ENCODE measurements around the gene NELL1. TPM values are rescaled to one million over a fixed set of nuclear protein-coding genes. Genes with fewer than 3 reads are reported as not detected.
"Not testable (repeated sequence)": the region's sequence is repeated elsewhere in the genome, so short reads cannot be mapped to it uniquely, and the experiment has no call there.

Gene NELL1
- total and polyA plus RNA-seq, 2 donors: 1.4 to 4.3 TPM

DNA sequence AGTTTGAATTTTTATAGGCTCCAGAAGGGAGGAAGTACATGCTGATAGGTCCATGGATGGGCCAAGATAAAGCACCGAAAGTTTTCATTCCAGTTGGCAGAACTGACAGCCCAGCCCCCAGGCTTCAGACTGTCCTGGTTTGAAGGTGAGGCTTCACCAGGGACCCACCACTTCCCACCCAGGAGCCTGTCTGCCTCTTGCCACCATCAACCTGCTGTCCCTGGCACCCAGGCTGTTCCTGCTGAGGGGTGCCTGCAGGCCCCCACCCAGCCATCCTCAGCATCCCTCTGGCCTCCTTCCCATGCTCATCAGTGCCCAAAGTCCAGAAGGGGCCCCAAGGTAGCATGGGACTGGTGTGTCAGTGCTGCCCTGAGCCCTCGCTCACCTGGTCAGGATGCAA lies 463.9 kb downstream of the NELL1 start:
- no peaks in the 10 kb centered on the region for H3K4me1 ChIP-seq (ENCODE audit: control insufficient read depth in 2 of 2, insufficient read depth in 2 of 2, low read length in 2 of 2)
- H3K27me3 ChIP-seq (ENCODE audit: control insufficient read depth in 2 of 2, insufficient read depth in 1 of 2, low read length in 1 of 2): no peaks in the 10 kb centered on the region
- DNase-seq (ENCODE audit: low read depth in 6 of 9, low spot score in 9 of 9): no peak
- WGBS: 93% methylated on average over 2 of the region's 2 CpGs
- no peak overlapping the region for H3K4me3 ChIP-seq (ENCODE audit: low read length in 2 of 2)
- H3K27ac ChIP-seq (ENCODE audit: low read depth in 1 of 2, low read length in 1 of 2): no peak overlapping the region
- H3K9me3 ChIP-seq (ENCODE audit: control insufficient read depth in 2 of 2, insufficient read depth in 1 of 2, low read length in 1 of 2): no peaks in the 10 kb centered on the region
- no peaks in the 10 kb centered on the region for H3K36me3 ChIP-seq (ENCODE audit: control insufficient read depth in 2 of 2, insufficient read depth in 2 of 2, low read length in 1 of 2)

- 89% methylated on average over 6 of the region's 6 CpGs for WGBS
- H3K4me1 ChIP-seq (ENCODE audit: control insufficient read depth in 2 of 2, insufficient read depth in 2 of 2, low read length in 2 of 2): no peaks in the 10 kb centered on the region
- H3K4me3 ChIP-seq (ENCODE audit: low read length in 2 of 2): no peak overlapping the region
- H3K9me3 ChIP-seq (ENCODE audit: control insufficient read depth in 2 of 2, insufficient read depth in 1 of 2, low read length in 1 of 2): no peaks in the 10 kb centered on the region
- no peak overlapping the region for H3K27ac ChIP-seq (ENCODE audit: low read depth in 1 of 2, low read length in 1 of 2)
- no peak for DNase-seq (ENCODE audit: low read depth in 6 of 9, low spot score in 9 of 9)
- no peaks in the 10 kb centered on the region for H3K27me3 ChIP-seq (ENCODE audit: control insufficient read depth in 2 of 2, insufficient read depth in 1 of 2, low read length in 1 of 2)
- H3K36me3 ChIP-seq (ENCODE audit: control insufficient read depth in 2 of 2, insufficient read depth in 2 of 2, low read length in 1 of 2): no peaks in the 10 kb centered on the region
Measured at GRCh38 chr11:21133722-21134121, 464.3 kb downstream of the NELL1 start.

GRCh38 chr11:21137803-21138202 lies 468.4 kb downstream of the NELL1 start:
- Histone ChIP-seq H3K27me3 (ENCODE audit: control insufficient read depth in 2 of 2, insufficient read depth in 1 of 2, low read length in 1 of 2) (no peaks in the 10 kb centered on the region), H3K4me1 (ENCODE audit: control insufficient read depth in 2 of 2, insufficient read depth in 2 of 2, low read length in 2 of 2) (no peaks in the 10 kb centered on the region), H3K36me3 (ENCODE audit: control insufficient read depth in 2 of 2, insufficient read depth in 2 of 2, low read length in 1 of 2) (no peaks in the 10 kb centered on the region), H3K27ac (ENCODE audit: low read depth in 1 of 2, low read length in 1 of 2) (no peak overlapping the region), H3K4me3 (ENCODE audit: low read length in 2 of 2) (no peak overlapping the region), H3K9me3 (ENCODE audit: control insufficient read depth in 2 of 2, insufficient read depth in 1 of 2, low read length in 1 of 2) (no peaks in the 10 kb centered on the region)
- 85% methylated on average over 6 of the region's 6 CpGs for WGBS
- DNase-seq (ENCODE audit: low read depth in 6 of 9, low spot score in 9 of 9): no peak

DNA sequence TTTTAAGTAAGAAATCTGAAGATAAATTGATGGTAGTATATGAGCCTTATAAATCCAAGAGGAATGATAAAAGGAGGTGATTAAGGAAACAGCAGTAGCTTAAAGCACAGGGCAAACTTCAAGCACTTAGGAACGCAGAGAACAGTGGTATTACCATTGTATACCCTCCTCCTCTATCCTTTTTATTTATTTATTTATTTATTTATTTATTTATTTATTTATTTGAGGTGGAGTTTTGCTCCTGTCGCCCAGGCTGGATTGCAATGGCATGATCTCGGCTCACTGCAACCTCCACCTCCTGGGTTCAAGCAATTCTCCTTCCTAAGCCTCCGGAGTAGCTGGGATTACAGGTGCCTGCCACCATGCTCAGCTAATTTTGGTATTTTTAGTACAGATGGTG lies 472.2 kb downstream of the NELL1 start:
- 95% methylated on average over 4 of the region's 4 CpGs for WGBS
- H3K4me3 ChIP-seq (ENCODE audit: low read length in 2 of 2): not testable (repeated sequence)

GRCh38 chr11:21142007-21142406 lies 472.6 kb downstream of the NELL1 start:
- H3K36me3 ChIP-seq (ENCODE audit: control insufficient read depth in 2 of 2, insufficient read depth in 2 of 2, low read length in 1 of 2): no peaks in the 10 kb centered on the region
- no peaks in the 10 kb centered on the region for H3K9me3 ChIP-seq (ENCODE audit: control insufficient read depth in 2 of 2, insufficient read depth in 1 of 2, low read length in 1 of 2)
- no peaks in the 10 kb centered on the region for H3K27me3 ChIP-seq (ENCODE audit: control insufficient read depth in 2 of 2, insufficient read depth in 1 of 2, low read length in 1 of 2)
- no peak overlapping the region for H3K27ac ChIP-seq (ENCODE audit: low read depth in 1 of 2, low read length in 1 of 2)
- no peaks in the 10 kb centered on the region for H3K4me1 ChIP-seq (ENCODE audit: control insufficient read depth in 2 of 2, insufficient read depth in 2 of 2, low read length in 2 of 2)
- no peak overlapping the region for H3K4me3 ChIP-seq (ENCODE audit: low read length in 2 of 2)
- DNase-seq (ENCODE audit: low read depth in 6 of 9, low spot score in 9 of 9): no peak
- WGBS: 63% methylated on average over 2 of the region's 2 CpGs

More for the DNA sequence above, 472.2 kb downstream of the NELL1 start:
- not testable (repeated sequence) for H3K4me1 ChIP-seq (ENCODE audit: control insufficient read depth in 2 of 2, insufficient read depth in 2 of 2, low read length in 2 of 2); H3K9me3 ChIP-seq (ENCODE audit: control insufficient read depth in 2 of 2, insufficient read depth in 1 of 2, low read length in 1 of 2); H3K36me3 ChIP-seq (ENCODE audit: control insufficient read depth in 2 of 2, insufficient read depth in 2 of 2, low read length in 1 of 2); H3K27ac ChIP-seq (ENCODE audit: low read depth in 1 of 2, low read length in 1 of 2); DNase-seq (ENCODE audit: low read depth in 6 of 9, low spot score in 9 of 9); H3K27me3 ChIP-seq (ENCODE audit: control insufficient read depth in 2 of 2, insufficient read depth in 1 of 2, low read length in 1 of 2)

GRCh38 chr11:21144531-21144930 lies 475.1 kb downstream of the NELL1 start:
- Histone ChIP-seq H3K4me3 (ENCODE audit: low read length in 2 of 2) (no peak overlapping the region), H3K27ac (ENCODE audit: low read depth in 1 of 2, low read length in 1 of 2) (no peak overlapping the region), H3K27me3 (ENCODE audit: control insufficient read depth in 2 of 2, insufficient read depth in 1 of 2, low read length in 1 of 2) (no peaks in the 10 kb centered on the region), H3K4me1 (ENCODE audit: control insufficient read depth in 2 of 2, insufficient read depth in 2 of 2, low read length in 2 of 2) (no peaks in the 10 kb centered on the region), H3K9me3 (ENCODE audit: control insufficient read depth in 2 of 2, insufficient read depth in 1 of 2, low read length in 1 of 2) (no peaks in the 10 kb centered on the region), H3K36me3 (ENCODE audit: control insufficient read depth in 2 of 2, insufficient read depth in 2 of 2, low read length in 1 of 2) (no peaks in the 10 kb centered on the region)
- DNase-seq (ENCODE audit: low read depth in 6 of 9, low spot score in 9 of 9): no peak
- 89% methylated on average over 2 of the region's 2 CpGs for WGBS

DNA sequence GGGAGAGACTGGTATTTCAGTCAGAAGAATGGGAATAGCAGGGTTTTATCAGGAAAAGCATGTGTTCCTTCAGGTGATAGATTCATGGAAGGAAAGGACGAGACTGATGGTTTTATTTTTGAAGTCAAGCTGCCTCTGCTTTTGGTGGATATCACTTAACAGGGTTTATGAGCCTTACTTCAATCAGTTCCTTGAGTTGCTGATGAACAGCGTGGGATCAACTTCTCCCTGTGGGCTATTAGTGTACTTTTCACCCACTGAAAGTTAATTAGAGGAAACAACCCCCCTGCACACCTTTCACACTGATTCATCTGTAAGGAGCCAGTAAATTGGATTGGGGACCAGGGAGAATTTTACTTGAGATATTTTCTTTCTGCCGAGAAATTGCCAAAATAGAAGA lies 479.0 kb downstream of the NELL1 start:
- Histone ChIP-seq H3K27me3 (ENCODE audit: control insufficient read depth in 2 of 2, insufficient read depth in 1 of 2, low read length in 1 of 2) (no peaks in the 10 kb centered on the region), H3K4me1 (ENCODE audit: control insufficient read depth in 2 of 2, insufficient read depth in 2 of 2, low read length in 2 of 2) (no peaks in the 10 kb centered on the region), H3K9me3 (ENCODE audit: control insufficient read depth in 2 of 2, insufficient read depth in 1 of 2, low read length in 1 of 2) (no peaks in the 10 kb centered on the region), H3K4me3 (ENCODE audit: low read length in 2 of 2) (no peak overlapping the region), H3K36me3 (ENCODE audit: control insufficient read depth in 2 of 2, insufficient read depth in 2 of 2, low read length in 1 of 2) (no peaks in the 10 kb centered on the region), H3K27ac (ENCODE audit: low read depth in 1 of 2, low read length in 1 of 2) (no peak overlapping the region)
- 71% methylated on average over 3 of the region's 3 CpGs for WGBS
- DNase-seq (ENCODE audit: low read depth in 6 of 9, low spot score in 9 of 9): no peak

GRCh38 chr11:21160140-21160539 lies 490.8 kb downstream of the NELL1 start:
- Histone ChIP-seq H3K9me3 (ENCODE audit: control insufficient read depth in 2 of 2, insufficient read depth in 1 of 2, low read length in 1 of 2) (no peaks in the 10 kb centered on the region), H3K4me1 (ENCODE audit: control insufficient read depth in 2 of 2, insufficient read depth in 2 of 2, low read length in 2 of 2) (no peaks in the 10 kb centered on the region), H3K4me3 (ENCODE audit: low read length in 2 of 2) (no peak overlapping the region), H3K36me3 (ENCODE audit: control insufficient read depth in 2 of 2, insufficient read depth in 2 of 2, low read length in 1 of 2) (no peaks in the 10 kb centered on the region), H3K27ac (ENCODE audit: low read depth in 1 of 2, low read length in 1 of 2) (no peak overlapping the region), H3K27me3 (ENCODE audit: control insufficient read depth in 2 of 2, insufficient read depth in 1 of 2, low read length in 1 of 2) (no peaks in the 10 kb centered on the region)
- DNase-seq (ENCODE audit: low read depth in 6 of 9, low spot score in 9 of 9): no peak
- 95% methylated on average over 3 of the region's 3 CpGs for WGBS

- Histone ChIP-seq H3K27ac (ENCODE audit: low read depth in 1 of 2, low read length in 1 of 2) (no peak overlapping the region), H3K36me3 (ENCODE audit: control insufficient read depth in 2 of 2, insufficient read depth in 2 of 2, low read length in 1 of 2) (no peaks in the 10 kb centered on the region), H3K9me3 (ENCODE audit: control insufficient read depth in 2 of 2, insufficient read depth in 1 of 2, low read length in 1 of 2) (no peaks in the 10 kb centered on the region), H3K4me3 (ENCODE audit: low read length in 2 of 2) (no peak overlapping the region), H3K4me1 (ENCODE audit: control insufficient read depth in 2 of 2, insufficient read depth in 2 of 2, low read length in 2 of 2) (no peaks in the 10 kb centered on the region), H3K27me3 (ENCODE audit: control insufficient read depth in 2 of 2, insufficient read depth in 1 of 2, low read length in 1 of 2) (no peaks in the 10 kb centered on the region)
- WGBS: 90% methylated on average over 8 of the region's 8 CpGs
- DNase-seq (ENCODE audit: low read depth in 6 of 9, low spot score in 9 of 9): no peak
Measured at GRCh38 chr11:21169639-21170038, 500.3 kb downstream of the NELL1 start.

DNA sequence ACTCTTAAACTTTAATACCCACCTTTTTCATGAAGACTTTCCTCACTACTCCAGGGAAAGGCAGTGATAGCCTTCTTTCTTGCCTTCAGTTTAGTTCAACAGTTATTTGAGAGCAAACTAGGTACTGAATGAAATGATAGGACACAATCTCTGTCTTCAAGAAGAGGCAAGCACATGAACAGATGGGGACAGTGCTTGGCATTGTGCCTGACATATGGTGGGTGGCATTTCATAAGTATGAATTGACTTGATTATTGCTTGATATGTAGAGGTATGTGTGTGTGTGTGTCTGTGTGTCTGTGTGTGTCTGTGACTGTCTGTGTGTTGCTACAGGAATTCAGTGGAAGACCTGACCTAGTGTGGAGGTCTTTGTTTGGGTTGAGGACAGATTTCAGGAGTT lies 504.1 kb downstream of the NELL1 start:
- Histone ChIP-seq H3K36me3 (ENCODE audit: control insufficient read depth in 2 of 2, insufficient read depth in 2 of 2, low read length in 1 of 2) (no peaks in the 10 kb centered on the region), H3K4me1 (ENCODE audit: control insufficient read depth in 2 of 2, insufficient read depth in 2 of 2, low read length in 2 of 2) (no peaks in the 10 kb centered on the region)
- no peak for DNase-seq (ENCODE audit: low read depth in 6 of 9, low spot score in 9 of 9)

More for the DNA sequence above, 504.1 kb downstream of the NELL1 start:
- Histone ChIP-seq H3K4me3 (ENCODE audit: low read length in 2 of 2) (no peak overlapping the region), H3K27me3 (ENCODE audit: control insufficient read depth in 2 of 2, insufficient read depth in 1 of 2, low read length in 1 of 2) (no peaks in the 10 kb centered on the region), H3K27ac (ENCODE audit: low read depth in 1 of 2, low read length in 1 of 2) (no peak overlapping the region), H3K9me3 (ENCODE audit: control insufficient read depth in 2 of 2, insufficient read depth in 1 of 2, low read length in 1 of 2) (no peaks in the 10 kb centered on the region)
